Ovary (tissue), 9 donors: ENCODE measurements around the gene PRMT1. TPM values are rescaled to one million over a fixed set of nuclear protein-coding genes. Genes with fewer than 3 reads are reported as not detected.
A peak's percentile ranks its signal among the peaks of the same experiment; 100 is the strongest.

Source experiments
- DNase-seq, 5 donors: peaks; one replicate each; pipeline ENCODE4 v3.0.0-alpha.2; 2019 to 2020
- H3K27ac ChIP-seq, 2 donors: fragments of 200-600 bp; one replicate each; pipeline versions ENCODE4 v1.5.1 to v1.8.0; 2019 to 2022
- H3K27me3 ChIP-seq: fragments of 200-600 bp; one replicate; pipeline ENCODE4 v1.8.0; 2022
- H3K36me3 ChIP-seq: fragments of 200-600 bp; sonication (generic); one replicate; pipeline ENCODE4 v1.5.1; 2019
- H3K4me1 ChIP-seq: one replicate; pipeline ENCODE4 v1.8.1; 2013; ENCODE audit warnings: mild to moderate bottlenecking, moderate library complexity; ENCODE audit not compliant: insufficient read depth
- H3K4me3 ChIP-seq: fragments of 200-600 bp; sonication (generic); one replicate; pipeline ENCODE4 v1.5.1; 2017
- H3K9me3 ChIP-seq, 2 donors: fragments of 200-600 bp in 1 of 2; sonication (generic) in 1 of 2; one replicate each; pipeline versions ENCODE4 v1.5.1 to v1.8.1; 2013 to 2019; ENCODE audit warnings: mild to moderate bottlenecking in 1 of 2, moderate library complexity in 1 of 2
- CTCF ChIP-seq, 3 donors: fragments of 450-650 bp in 2 of 3; fragments of 200-600 bp in 1 of 3; IDR thresholded peaks; one replicate each; pipeline versions ENCODE4 v1.5.1 to v1.8.0; 2016 to 2022; ENCODE audit warnings: antibody characterized with exemption in 3 of 3, mild to moderate bottlenecking in 1 of 3
- EP300 ChIP-seq: sonication (generic); formaldehyde crosslinking; IDR thresholded peaks from one replicate; pipeline ENCODE4 v1.6.1; 2017; ENCODE audit warnings: antibody characterized with exemption
- POLR2A ChIP-seq: fragments of 450-650 bp; IDR thresholded peaks from one replicate; pipeline ENCODE4 v1.6.1; 2017; ENCODE audit warnings: antibody characterized with exemption, mild to moderate bottlenecking, moderate library complexity
- WGBS, 3 donors: extraction: QIAGEN DNeasy Blood & Tissue Kit in 1 of 3; methylation state at CpG; one replicate each; pipeline versions ENCODE4 v1.1.5 to v1.1.7; 2013 to 2017; 5-methylcytosine and 5-hydroxymethylcytosine counted together
- intact Hi-C, 4 donors: fragments of 100-400 bp; cut with DNase I; formaldehyde crosslinking; loops; one replicate each; pipeline versions ENCODE4 v1.11.0 to v1.15.1; 2022 to 2023
- polyA plus RNA-seq, 2 donors: library from polyadenylated mRNA; stranded (reverse); fragments of 200-250 nt in 1 of 2; fragments of 350-450 nt in 1 of 2; fragmentation: Illumina TruSeq in 1 of 2; extraction: RNeasy Lipid Tissue Mini Kit (QIAGEN cat#74804) in 1 of 2; gene quantifications; one replicate each; pipeline ENCODE4 v1.2.3, GENCODE V29; 2013 to 2014
- total RNA-seq, 7 donors: library from RNA; depleted of rRNA in 2 of 7; stranded (reverse); fragments of >200 nt in 2 of 7; fragmentation: NEBNext Ultra II Directional in 3 of 7; extraction: Animal tissue kit (Norgen Biotek cat#: 25700) in 3 of 7; gene quantifications; one replicate each; pipeline versions ENCODE4 v1.1.0 to v1.2.4, GENCODE V29; 2016 to 2023
- donor health status: DM: no; HTN: no; CAD: no; lungs with moderate emphysema.
- donor health status: DM: no; HTN: no; CAD: no.
- donor health status: Bipolar disorder and iron deficiency.
- donor health status: DM: yes; HTN: yes; CAD: no.
- donor health status: DM: no; HTN: no; CAD: no.
- donor health status: DM: yes; HTN: yes; CAD: no.

Gene PRMT1
- total and polyA plus RNA-seq, 9 donors = 57.1 to 182 (median 152) TPM

- no peak for TF ChIP-seq POLR2A
- TF ChIP-seq EP300 = no peak
- no peak for TF ChIP-seq CTCF (IDR thresholded peaks at IDR 0.05)
- intact Hi-C loops = loop anchor here in 1 of 4 donors (10.0 kb wide), 2 partner anchors 90 to 210 kb away; partner anchors contain the start of genes FLT3LG and PRR12
Measured at GRCh38 chr19:49684251-49684982, 7.3 kb downstream of the PRMT1 start.

GRCh38 chr19:49684983-49685553 is 8.0 kb downstream of the PRMT1 start:
- 77 to 81% (median 78%) methylated on average over 13 of the region's 13 CpGs for WGBS, 3 donors
- no peaks in the 10 kb centered on the region for H3K9me3 ChIP-seq
- H3K27me3 ChIP-seq = no peaks in the 10 kb centered on the region
- intact Hi-C loops = loop anchor here in 1 of 4 donors (10.0 kb wide), 2 partner anchors 90 to 210 kb away; partner anchors contain the start of genes FLT3LG and PRR12
- no peak for DNase-seq
- H3K27ac ChIP-seq = no peak overlapping the region
- TF ChIP-seq CTCF (IDR thresholded peaks at IDR 0.05) (no peak), EP300 (no peak), POLR2A (no peak)
- no peaks in the 10 kb centered on the region for H3K36me3 ChIP-seq
- peaks cover 2% of the 10 kb centered on the region for H3K4me1 ChIP-seq
- H3K4me3 ChIP-seq = no peak overlapping the region

More at GRCh38 chr19:49684251-49684982, 7.3 kb downstream of the PRMT1 start:
- no peaks in the 10 kb centered on the region for H3K27me3 ChIP-seq
- H3K4me3 ChIP-seq = no peak overlapping the region
- H3K9me3 ChIP-seq = no peaks in the 10 kb centered on the region
- peaks cover 2% of the 10 kb centered on the region for H3K4me1 ChIP-seq
- DNase-seq = peak in 3 of 5 donors; percentile 30 to 40 (median 37)
- WGBS, 3 donors = 77 to 82% (median 81%) methylated on average over 35 of the region's 35 CpGs
- H3K36me3 ChIP-seq = no peaks in the 10 kb centered on the region
- H3K27ac ChIP-seq = no peak overlapping the region

GRCh38 chr19:49685845-49686332 is 8.8 kb downstream of the PRMT1 start:
- H3K9me3 ChIP-seq = no peaks in the 10 kb centered on the region
- H3K36me3 ChIP-seq = no peaks in the 10 kb centered on the region
- peak in 1 of 5 donors; percentile 32 for DNase-seq
- no peaks in the 10 kb centered on the region for H3K27me3 ChIP-seq
- 60 to 68% (median 61%) methylated on average over 23 of the region's 23 CpGs for WGBS, 3 donors
- H3K27ac ChIP-seq = no peak overlapping the region
- H3K4me1 ChIP-seq = no peaks in the 10 kb centered on the region
- no peak overlapping the region for H3K4me3 ChIP-seq
- TF ChIP-seq CTCF (IDR thresholded peaks at IDR 0.05) (no peak), POLR2A (no peak), EP300 (no peak)
- intact Hi-C loops = loop anchor here in 1 of 4 donors (10.0 kb wide), 2 partner anchors 91 to 211 kb away; partner anchors contain the start of genes FLT3LG and PRR12

- no peaks in the 10 kb centered on the region for H3K27me3 ChIP-seq
- no peak overlapping the region for H3K4me3 ChIP-seq
- TF ChIP-seq POLR2A (no peak), CTCF (IDR thresholded peaks at IDR 0.05) (no peak), EP300 (no peak)
- H3K4me1 ChIP-seq = no peaks in the 10 kb centered on the region
- no peak overlapping the region for H3K27ac ChIP-seq
- intact Hi-C loops = loop anchor here in 1 of 4 donors (10.0 kb wide), 2 partner anchors 92 to 212 kb away; partner anchors contain the start of genes FLT3LG and PRR12
- DNase-seq = peak in 1 of 5 donors; percentile 27
- no peaks in the 10 kb centered on the region for H3K9me3 ChIP-seq
- 79 to 87% (median 83%) methylated on average over 25 to 27 of the region's 27 CpGs for WGBS, 3 donors
- H3K36me3 ChIP-seq = no peaks in the 10 kb centered on the region
Measured at GRCh38 chr19:49686503-49687088, 9.5 kb downstream of the PRMT1 start.
